Measurements from ENCODE around the gene ADIPOR2.

DNA sequence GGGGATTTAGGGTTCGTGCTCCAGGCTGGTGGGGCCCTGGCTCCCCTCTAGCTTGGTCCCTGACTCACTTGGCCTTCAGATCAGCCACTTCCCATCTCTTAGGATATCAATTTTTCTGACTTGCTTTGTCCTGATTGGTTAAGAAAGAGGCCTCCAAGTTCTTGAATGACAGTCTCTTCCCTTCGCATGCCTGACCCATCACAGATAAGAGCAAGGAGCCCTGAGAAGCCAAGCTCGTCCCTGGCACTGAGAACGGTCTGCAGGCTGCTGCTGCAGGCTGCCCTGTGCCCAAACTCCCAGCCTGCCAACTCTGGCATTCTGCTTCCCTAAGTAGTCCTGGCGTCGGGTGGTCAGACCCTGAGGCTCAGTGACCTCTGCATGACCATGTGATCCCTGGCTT lies 128.7 kb downstream of the ADIPOR2 start:
- TF ChIP-seq, protein P1, sequence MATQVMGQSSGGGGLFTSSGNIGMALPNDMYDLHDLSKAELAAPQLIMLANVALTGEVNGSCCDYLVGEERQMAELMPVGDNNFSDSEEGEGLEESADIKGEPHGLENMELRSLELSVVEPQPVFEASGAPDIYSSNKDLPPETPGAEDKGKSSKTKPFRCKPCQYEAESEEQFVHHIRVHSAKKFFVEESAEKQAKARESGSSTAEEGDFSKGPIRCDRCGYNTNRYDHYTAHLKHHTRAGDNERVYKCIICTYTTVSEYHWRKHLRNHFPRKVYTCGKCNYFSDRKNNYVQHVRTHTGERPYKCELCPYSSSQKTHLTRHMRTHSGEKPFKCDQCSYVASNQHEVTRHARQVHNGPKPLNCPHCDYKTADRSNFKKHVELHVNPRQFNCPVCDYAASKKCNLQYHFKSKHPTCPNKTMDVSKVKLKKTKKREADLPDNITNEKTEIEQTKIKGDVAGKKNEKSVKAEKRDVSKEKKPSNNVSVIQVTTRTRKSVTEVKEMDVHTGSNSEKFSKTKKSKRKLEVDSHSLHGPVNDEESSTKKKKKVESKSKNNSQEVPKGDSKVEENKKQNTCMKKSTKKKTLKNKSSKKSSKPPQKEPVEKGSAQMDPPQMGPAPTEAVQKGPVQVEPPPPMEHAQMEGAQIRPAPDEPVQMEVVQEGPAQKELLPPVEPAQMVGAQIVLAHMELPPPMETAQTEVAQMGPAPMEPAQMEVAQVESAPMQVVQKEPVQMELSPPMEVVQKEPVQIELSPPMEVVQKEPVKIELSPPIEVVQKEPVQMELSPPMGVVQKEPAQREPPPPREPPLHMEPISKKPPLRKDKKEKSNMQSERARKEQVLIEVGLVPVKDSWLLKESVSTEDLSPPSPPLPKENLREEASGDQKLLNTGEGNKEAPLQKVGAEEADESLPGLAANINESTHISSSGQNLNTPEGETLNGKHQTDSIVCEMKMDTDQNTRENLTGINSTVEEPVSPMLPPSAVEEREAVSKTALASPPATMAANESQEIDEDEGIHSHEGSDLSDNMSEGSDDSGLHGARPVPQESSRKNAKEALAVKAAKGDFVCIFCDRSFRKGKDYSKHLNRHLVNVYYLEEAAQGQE (IDR thresholded peaks at IDR 0.05; ENCODE audit: insufficient read depth in 1 of 2, low read depth in 2 of 2, low read length in 2 of 2) = no peak
- no peak for TF ChIP-seq TAF1 (IDR thresholded peaks at IDR 0.05; ENCODE audit: borderline replicate concordance, insufficient read depth, low read length)

Data from PFSK-1 (cell line).